Mammary epithelial cell (primary cell): ENCODE data around the gene CEP290.

ENCODE experiments used
- CTCF ChIP-seq, 2 donors: IDR thresholded peaks in 1 of 2; conservative IDR thresholded peaks in 1 of 2; 2 replicates each; pipeline ENCODE4 v1.5.1; 2011 to 2012; ENCODE audit warnings: inconsistent platforms in 2 of 2, low read length in 2 of 2, mild to moderate bottlenecking in 2 of 2, control low read depth in 1 of 2, low read depth in 1 of 2; ENCODE audit not compliant: insufficient read depth in 1 of 2; ENCODE audit errors: extremely low read depth in 1 of 2
- EZH2 ChIP-seq: IDR thresholded peaks from 2 replicates; pipeline ENCODE4 v1.6.1; 2012; ENCODE audit warnings: low read length, inconsistent platforms, borderline replicate concordance

DNA sequence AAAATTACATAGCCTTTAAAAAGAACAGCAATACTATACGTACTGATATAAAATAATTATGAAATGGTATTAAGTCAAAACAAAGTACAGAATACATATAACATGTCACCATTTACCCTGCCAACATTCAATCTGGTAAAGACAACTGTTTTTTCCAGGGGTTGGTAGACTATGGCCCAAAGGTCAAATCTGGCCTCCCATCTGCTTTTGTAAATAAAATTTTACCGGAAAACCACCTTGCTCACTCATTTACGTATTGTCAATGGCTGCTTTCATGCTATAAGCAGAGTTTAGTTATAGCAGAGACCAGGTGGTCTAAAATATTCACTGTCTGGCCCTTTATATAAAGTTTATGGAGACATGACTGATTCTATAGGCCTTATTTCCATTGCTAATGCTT, 14.0 kb downstream of the CEP290 start:
- TF ChIP-seq CTCF (conservative IDR thresholded peaks at IDR 0.05 in 1 of 2, IDR thresholded peaks at IDR 0.05 in 1 of 2; ENCODE audit: extremely low read depth in 1 of 2, insufficient read depth in 1 of 2, low read depth in 1 of 2, low read length in 2 of 2): no peak
- TF ChIP-seq EZH2: no peak
